OCI-LY3 (cell line): ENCODE measurements around the gene ARPC1B.

Source experiments
- CTCF ChIP-seq: fragments of 200-600, 300-600 bp; sonication (generic); IDR thresholded peaks from 2 replicates; pipeline ENCODE4 v1.5.1; 2014; ENCODE audit warnings: antibody characterized with exemption, low read length, low read depth
- EZH2phosphoT487 ChIP-seq: fragments of 200-600 bp; shearing (Covaris generic); IDR thresholded peaks from 2 replicates; pipeline ENCODE4 v1.6.1; 2018; ENCODE audit warnings: antibody characterized with exemption, mixed run types, low read depth

- TF ChIP-seq CTCF, result no peak
- no peak for TF ChIP-seq EZH2phosphoT487
Measured at GRCh38 chr7:99379043-99379577, 4.6 kb downstream of the ARPC1B start.
